GM15510 (cell line): Measurements from ENCODE around the gene GPHN.

Source experiments
- POLR2A ChIP-seq: IDR thresholded peaks from 3 replicates; pipeline ENCODE4 v1.6.1; 2011; ENCODE audit warnings: borderline replicate concordance; ENCODE audit not compliant: insufficient read length; ENCODE audit errors: extremely low read depth

The GPHN gene

GRCh38 chr14:66975251-66975650 is 467.3 kb downstream of the GPHN start:
- no peak for TF ChIP-seq POLR2A

GRCh38 chr14:66979101-66979974 is 471.4 kb downstream of the GPHN start:
- TF ChIP-seq POLR2A = no peak

- no peak for TF ChIP-seq POLR2A
Observed at GRCh38 chr14:66982247-66982646, 474.3 kb downstream of the GPHN start.

- TF ChIP-seq POLR2A = no peak
Observed at GRCh38 chr14:66992776-66993175, 484.8 kb downstream of the GPHN start.

- TF ChIP-seq POLR2A = no peak
Observed at GRCh38 chr14:66993512-66993911, 485.6 kb downstream of the GPHN start.

GRCh38 chr14:66998013-66998412 is 490.1 kb downstream of the GPHN start:
- TF ChIP-seq POLR2A = no peak

GRCh38 chr14:66999978-67000377 is 492.0 kb downstream of the GPHN start:
- no peak for TF ChIP-seq POLR2A

- no peak for TF ChIP-seq POLR2A
Observed at GRCh38 chr14:67002994-67003753, 495.2 kb downstream of the GPHN start.

GRCh38 chr14:67004521-67004920 is 496.6 kb downstream of the GPHN start:
- no peak for TF ChIP-seq POLR2A

- TF ChIP-seq POLR2A = no peak
Observed at GRCh38 chr14:67010602-67011001, 502.7 kb downstream of the GPHN start.

GRCh38 chr14:67016856-67017255 is 508.9 kb downstream of the GPHN start:
- TF ChIP-seq POLR2A = no peak

- TF ChIP-seq POLR2A = no peak
Observed at GRCh38 chr14:67018720-67019119, 510.8 kb downstream of the GPHN start.

GRCh38 chr14:67019796-67020195 is 511.8 kb downstream of the GPHN start:
- no peak for TF ChIP-seq POLR2A

GRCh38 chr14:67031920-67032774 is 524.2 kb downstream of the GPHN start:
- no peak for TF ChIP-seq POLR2A

GRCh38 chr14:67045440-67045839 is 537.5 kb downstream of the GPHN start:
- TF ChIP-seq POLR2A = no peak
